HepG2 (cell line): ENCODE results near the gene AP2S1. TPM values are rescaled to one million over a fixed set of nuclear protein-coding genes. Genes with fewer than 3 reads are reported as not detected.

Source experiments
- AHR ChIP-seq: IDR thresholded peaks from 2 replicates; pipeline ENCODE4 v1.6.1; 2018; ENCODE audit warnings: missing genetic modification reagents, missing compliant biosample characterization
- GFI1 ChIP-seq: sonication (generic); formaldehyde crosslinking; IDR thresholded peaks from 2 replicates; pipeline ENCODE4 v1.5.0; 2020; ENCODE audit warnings: missing genetic modification reagents, mild to moderate bottlenecking, borderline replicate concordance
- HNF4G ChIP-seq, 2 experiments: sonication (generic) in 1 of 2; formaldehyde crosslinking in 1 of 2; IDR thresholded peaks; 2 replicates each; pipeline versions ENCODE4 v1.4.0 to v1.6.1; 2011 to 2020; ENCODE audit warnings: borderline replicate concordance in 2 of 2, low read depth in 2 of 2, mild to moderate bottlenecking in 2 of 2, low read length in 1 of 2, missing genetic modification reagents in 1 of 2, moderate library complexity in 1 of 2
- HOXA5 ChIP-seq: sonication (generic); formaldehyde crosslinking; IDR thresholded peaks from 2 replicates; pipeline ENCODE4 v1.4.0; 2020; ENCODE audit warnings: missing genetic modification reagents
- HOXA7 ChIP-seq: sonication (generic); formaldehyde crosslinking; IDR thresholded peaks from 2 replicates; pipeline ENCODE4 v1.8.1; 2022; ENCODE audit warnings: mild to moderate bottlenecking, missing genetic modification reagents, moderate library complexity
- KLF12 ChIP-seq: sonication (generic); formaldehyde crosslinking; IDR thresholded peaks from 2 replicates; pipeline ENCODE4 v1.4.0; 2020; ENCODE audit warnings: missing genetic modification reagents, borderline replicate concordance
- NCOA5 ChIP-seq: sonication (generic); formaldehyde crosslinking; IDR thresholded peaks from 2 replicates; pipeline ENCODE4 v1.4.0; 2020; ENCODE audit warnings: missing genetic modification reagents
- NFRKB ChIP-seq: fragments of 450-650 bp; IDR thresholded peaks from 2 replicates; pipeline ENCODE4 v1.6.1; 2017
- PITX1 ChIP-seq: sonication (generic); formaldehyde crosslinking; IDR thresholded peaks from 2 replicates; pipeline ENCODE4 v1.5.1; 2020; ENCODE audit warnings: mild to moderate bottlenecking, missing genetic modification reagents
- PLRG1 ChIP-seq: fragments of 450-650 bp; conservative IDR thresholded peaks from 2 replicates; pipeline ENCODE4 v1.6.1; 2016
- RORA ChIP-seq: sonication (generic); formaldehyde crosslinking; IDR thresholded peaks from 2 replicates; pipeline ENCODE4 v1.5.0; 2020; ENCODE audit warnings: mild to moderate bottlenecking, missing genetic modification reagents, moderate library complexity
- SAFB2 ChIP-seq: sonication (generic); formaldehyde crosslinking; IDR thresholded peaks from 2 replicates; pipeline ENCODE4 v1.5.1; 2020; ENCODE audit warnings: missing genetic modification reagents, low read depth, mild to moderate bottlenecking, borderline replicate concordance
- SKI ChIP-seq: fragments of 450-650 bp; IDR thresholded peaks from one replicate; pipeline ENCODE4 v1.6.1; 2018; ENCODE audit warnings: mild to moderate bottlenecking; ENCODE audit not compliant: partially characterized antibody
- SPEN ChIP-seq: sonication (generic); formaldehyde crosslinking; IDR thresholded peaks from 2 replicates; pipeline ENCODE4 v1.5.1; 2020; ENCODE audit warnings: low read depth, mild to moderate bottlenecking, missing genetic modification reagents
- SRY ChIP-seq: sonication (generic); formaldehyde crosslinking; IDR thresholded peaks from 2 replicates; pipeline ENCODE4 v1.8.0; 2022; ENCODE audit warnings: mild to moderate bottlenecking, missing genetic modification reagents
- TGIF2 ChIP-seq: IDR thresholded peaks from 2 replicates; pipeline ENCODE4 v1.6.1; 2016; ENCODE audit warnings: control low read depth, missing compliant biosample characterization
- TP53 ChIP-seq: sonication (generic); formaldehyde crosslinking; conservative IDR thresholded peaks from 2 replicates; pipeline ENCODE4 v1.4.0; 2020; ENCODE audit warnings: missing genetic modification reagents
- ZNF574 ChIP-seq: sonication (generic); formaldehyde crosslinking; IDR thresholded peaks from 2 replicates; pipeline ENCODE4 v1.4.0; 2020; ENCODE audit warnings: missing genetic modification reagents
- ZNF607 ChIP-seq: sonication (generic); formaldehyde crosslinking; IDR thresholded peaks from 2 replicates; pipeline ENCODE4 v1.5.1; 2020; ENCODE audit warnings: missing genetic modification reagents, mild to moderate bottlenecking, borderline replicate concordance
- ZNF660 ChIP-seq: sonication (generic); formaldehyde crosslinking; IDR thresholded peaks from 2 replicates; pipeline ENCODE4 v1.5.1; 2020; ENCODE audit warnings: mild to moderate bottlenecking, low read depth, missing genetic modification reagents, borderline replicate concordance
- ZNF687 ChIP-seq: sonication (generic); formaldehyde crosslinking; IDR thresholded peaks from 2 replicates; pipeline ENCODE4 v1.5.1; 2020; ENCODE audit warnings: mild to moderate bottlenecking, missing genetic modification reagents, moderate library complexity
- ZNF839 ChIP-seq: sonication (generic); formaldehyde crosslinking; IDR thresholded peaks from 2 replicates; pipeline ENCODE4 v1.4.0; 2020; ENCODE audit warnings: missing genetic modification reagents, mild to moderate bottlenecking, borderline replicate concordance
- polyA plus RNA-seq, 8 experiments: library from polyadenylated mRNA; depleted of rRNA in 3 of 8; stranded (reverse) in 7 of 8; unstranded in 1 of 8; fragments of >200 nt; fragmentation: Illumina TruSeq in 4 of 8; extraction: Trizol in 4 of 8; gene quantifications; 2 replicates each; pipeline versions ENCODE4 v1.2.1 to v1.2.3, GENCODE V29; 2011 to 2016; ENCODE audit warnings: low read depth in 4 of 8, missing spikeins in 1 of 8, mixed read lengths in 1 of 8; ENCODE audit not compliant: insufficient read depth in 1 of 8
- total RNA-seq, 5 experiments: library from RNA; depleted of rRNA; stranded (reverse); fragments of >200 nt; fragmentation: Illumina TruSeq; extraction: Trizol; gene quantifications; 2 replicates each; pipeline ENCODE4 v1.2.3, GENCODE V29; 2016; ENCODE audit warnings: low read depth in 1 of 5

AP2S1 gene
- total and polyA plus RNA-seq, 2 of the 13 experiments (the other 11 are each of a cell fraction or from before 2014, with no cell fraction given) = 45.2 to 86.1 TPM

- TF ChIP-seq TP53 (no peak), HOXA5 (CRISPR knock-in tag) (no peak), ZNF574 (peak; percentile 98), HNF4G (IDR thresholded peaks at IDR 0.05; ENCODE audit: borderline replicate concordance, low read depth, low read length) (no peak), HNF4G (CRISPR knock-in tag; IDR thresholded peaks at IDR 0.05; ENCODE audit: borderline replicate concordance, low read depth) (no peak), HOXA7 (no peak), NFRKB (no peak), SRY (CRISPR knock-in tag) (peak; percentile 77; the same call in 1 of the 2 replicates), KLF12 (CRISPR knock-in tag) (no peak; the same call in 1 of the 2 replicates), AHR (CRISPR knock-in tag) (no peak), GFI1 (CRISPR knock-in tag) (no peak), TGIF2 (CRISPR knock-in tag) (no peak), ZNF687 (CRISPR knock-in tag) (peak; percentile 81), ZNF607 (CRISPR knock-in tag) (peak; percentile 54; the same call in 1 of the 2 replicates), PITX1 (CRISPR knock-in tag) (0 out of 2 replicates have a peak, but pooled peaks have one; percentile 58), SPEN (CRISPR knock-in tag) (peak; percentile 86), SKI (peak; percentile 21), NCOA5 (CRISPR knock-in tag) (no peak), SAFB2 (CRISPR knock-in tag) (peak; percentile 69; the same call in 1 of the 2 replicates), ZNF839 (CRISPR knock-in tag) (0 out of 2 replicates have a peak, but pooled peaks have one; percentile 8), PLRG1 (no peak), RORA (CRISPR knock-in tag) (no peak), ZNF660 (no peak)
Observed at GRCh38 chr19:46850228-46851203, at the start of gene AP2S1 (continued).
